ENCODE results near the gene PTPRM.

Gene PTPRM

GRCh38 chr18:8081872-8082553, 514.9 kb downstream of the PTPRM start:
- in situ Hi-C loops (cut with MboI; ENCODE audit: low sequenced_read_pairs) = loop anchor here (25.0 kb wide), 2 partner anchors 230 to 305 kb away; no protein-coding TSS in a partner anchor
- Histone ChIP-seq H3K4me1 (no peaks in the 10 kb centered on the region), H3K36me3 (replicated peaks) (no peaks in the 10 kb centered on the region), H3K27me3 (ENCODE audit: low read depth) (no peaks in the 10 kb centered on the region), H3K4me3 (no peak overlapping the region), H3K9me3 (no peaks in the 10 kb centered on the region)
- DNase-seq (ENCODE audit: low spot score in 2 of 2) = no peak

- no peaks in the 10 kb centered on the region for H3K4me1 ChIP-seq
- no peaks in the 10 kb centered on the region for H3K27me3 ChIP-seq (ENCODE audit: low read depth)
- H3K36me3 ChIP-seq (replicated peaks) = no peaks in the 10 kb centered on the region
- in situ Hi-C loops (cut with MboI; ENCODE audit: low sequenced_read_pairs) = loop anchor here (25.0 kb wide), 2 partner anchors 228 to 303 kb away; no protein-coding TSS in a partner anchor
- H3K9me3 ChIP-seq = no peaks in the 10 kb centered on the region
- DNase-seq (ENCODE audit: low spot score in 2 of 2) = peak; percentile 3 to 28
- no peak overlapping the region for H3K4me3 ChIP-seq
Observed at GRCh38 chr18:8084160-8084559, 517.0 kb downstream of the PTPRM start.

- H3K4me3 ChIP-seq = no peak overlapping the region
- H3K4me1 ChIP-seq = no peaks in the 10 kb centered on the region
- in situ Hi-C loops (cut with MboI; ENCODE audit: low sequenced_read_pairs) = loop anchor here (25.0 kb wide), 2 partner anchors 224 to 299 kb away; no protein-coding TSS in a partner anchor
- no peaks in the 10 kb centered on the region for H3K9me3 ChIP-seq
- H3K27me3 ChIP-seq (ENCODE audit: low read depth) = no peaks in the 10 kb centered on the region
- no peaks in the 10 kb centered on the region for H3K36me3 ChIP-seq (replicated peaks)
- DNase-seq (ENCODE audit: low spot score in 2 of 2) = no peak
Observed at GRCh38 chr18:8088626-8089025, 521.5 kb downstream of the PTPRM start.

- no peaks in the 10 kb centered on the region for H3K27me3 ChIP-seq (ENCODE audit: low read depth)
- no peak overlapping the region for H3K4me3 ChIP-seq
- no peaks in the 10 kb centered on the region for H3K9me3 ChIP-seq
- in situ Hi-C loops (cut with MboI; ENCODE audit: low sequenced_read_pairs) = loop anchor here (25.0 kb wide), 2 partner anchors 221 to 296 kb away; no protein-coding TSS in a partner anchor
- H3K4me1 ChIP-seq = no peaks in the 10 kb centered on the region
- DNase-seq (ENCODE audit: low spot score in 2 of 2) = no peak
- H3K36me3 ChIP-seq (replicated peaks) = no peaks in the 10 kb centered on the region
Observed at GRCh38 chr18:8091035-8091434, 523.9 kb downstream of the PTPRM start.

GRCh38 chr18:8095947-8096570, 528.9 kb downstream of the PTPRM start:
- no peaks in the 10 kb centered on the region for H3K9me3 ChIP-seq
- H3K27me3 ChIP-seq (ENCODE audit: low read depth) = no peaks in the 10 kb centered on the region
- H3K4me3 ChIP-seq = no peak overlapping the region
- in situ Hi-C loops (cut with MboI; ENCODE audit: low sequenced_read_pairs) = loop anchor here (25.0 kb wide), 2 partner anchors 216 to 291 kb away; no protein-coding TSS in a partner anchor
- no peaks in the 10 kb centered on the region for H3K4me1 ChIP-seq
- DNase-seq (ENCODE audit: low spot score in 2 of 2) = no peak
- no peaks in the 10 kb centered on the region for H3K36me3 ChIP-seq (replicated peaks)

GRCh38 chr18:8097399-8097798, 530.3 kb downstream of the PTPRM start:
- Histone ChIP-seq H3K36me3 (replicated peaks) (no peaks in the 10 kb centered on the region), H3K9me3 (no peaks in the 10 kb centered on the region), H3K4me3 (no peak overlapping the region), H3K4me1 (no peaks in the 10 kb centered on the region), H3K27me3 (ENCODE audit: low read depth) (no peaks in the 10 kb centered on the region)
- no peak for DNase-seq (ENCODE audit: low spot score in 2 of 2)
- in situ Hi-C loops (cut with MboI; ENCODE audit: low sequenced_read_pairs) = loop anchor here (25.0 kb wide), 2 partner anchors 215 to 290 kb away; no protein-coding TSS in a partner anchor

GRCh38 chr18:8097927-8098326, 530.8 kb downstream of the PTPRM start:
- Histone ChIP-seq H3K36me3 (replicated peaks) (no peaks in the 10 kb centered on the region), H3K4me3 (no peak overlapping the region), H3K4me1 (no peaks in the 10 kb centered on the region), H3K9me3 (no peaks in the 10 kb centered on the region; the same call in 1 of the 2 replicates), H3K27me3 (ENCODE audit: low read depth) (no peaks in the 10 kb centered on the region)
- in situ Hi-C loops (cut with MboI; ENCODE audit: low sequenced_read_pairs) = loop anchor here (25.0 kb wide), 2 partner anchors 214 to 289 kb away; no protein-coding TSS in a partner anchor
- DNase-seq (ENCODE audit: low spot score in 2 of 2) = no peak

- H3K27me3 ChIP-seq (ENCODE audit: low read depth) = no peaks in the 10 kb centered on the region
- H3K4me1 ChIP-seq = no peaks in the 10 kb centered on the region
- no peaks in the 10 kb centered on the region; the same call in 1 of the 2 replicates for H3K9me3 ChIP-seq
- no peak for DNase-seq (ENCODE audit: low spot score in 2 of 2)
- H3K36me3 ChIP-seq (replicated peaks) = no peaks in the 10 kb centered on the region
- in situ Hi-C loops (cut with MboI; ENCODE audit: low sequenced_read_pairs) = no loop called here
- H3K4me3 ChIP-seq = no peak overlapping the region
Observed at GRCh38 chr18:8106603-8107002, 539.5 kb downstream of the PTPRM start.

GRCh38 chr18:8107426-8107825, 540.3 kb downstream of the PTPRM start:
- no peak for DNase-seq (ENCODE audit: low spot score in 2 of 2)
- no peaks in the 10 kb centered on the region; the same call in 1 of the 2 replicates for H3K9me3 ChIP-seq
- no peaks in the 10 kb centered on the region for H3K4me1 ChIP-seq
- H3K27me3 ChIP-seq (ENCODE audit: low read depth) = no peaks in the 10 kb centered on the region
- no peaks in the 10 kb centered on the region for H3K36me3 ChIP-seq (replicated peaks)
- no peak overlapping the region for H3K4me3 ChIP-seq
- in situ Hi-C loops (cut with MboI; ENCODE audit: low sequenced_read_pairs) = no loop called here

- H3K4me1 ChIP-seq = no peaks in the 10 kb centered on the region
- in situ Hi-C loops (cut with MboI; ENCODE audit: low sequenced_read_pairs) = loop anchor here (10.0 kb wide), 1 partner anchor 60 kb away; no protein-coding TSS in a partner anchor
- no peaks in the 10 kb centered on the region for H3K27me3 ChIP-seq (ENCODE audit: low read depth)
- no peaks in the 10 kb centered on the region for H3K36me3 ChIP-seq (replicated peaks)
- no peak overlapping the region for H3K4me3 ChIP-seq
- no peak for DNase-seq (ENCODE audit: low spot score in 2 of 2)
- H3K9me3 ChIP-seq = no peaks in the 10 kb centered on the region
Observed at GRCh38 chr18:8114480-8114879, 547.4 kb downstream of the PTPRM start.

GRCh38 chr18:8116341-8117005, 549.4 kb downstream of the PTPRM start:
- no peaks in the 10 kb centered on the region for H3K4me1 ChIP-seq
- in situ Hi-C loops (cut with MboI; ENCODE audit: low sequenced_read_pairs) = loop anchor here (10.0 kb wide), 1 partner anchor 58 kb away; no protein-coding TSS in a partner anchor
- no peak overlapping the region for H3K4me3 ChIP-seq
- H3K27me3 ChIP-seq (ENCODE audit: low read depth) = no peaks in the 10 kb centered on the region
- no peaks in the 10 kb centered on the region for H3K36me3 ChIP-seq (replicated peaks)
- no peaks in the 10 kb centered on the region for H3K9me3 ChIP-seq
- DNase-seq (ENCODE audit: low spot score in 2 of 2) = no peak

- no peak overlapping the region for H3K4me3 ChIP-seq
- no peak for DNase-seq (ENCODE audit: low spot score in 2 of 2)
- no peaks in the 10 kb centered on the region for H3K9me3 ChIP-seq
- no peaks in the 10 kb centered on the region for H3K36me3 ChIP-seq (replicated peaks)
- H3K27me3 ChIP-seq (ENCODE audit: low read depth) = no peaks in the 10 kb centered on the region
- in situ Hi-C loops (cut with MboI; ENCODE audit: low sequenced_read_pairs) = loop anchor here (10.0 kb wide), 1 partner anchor 58 kb away; no protein-coding TSS in a partner anchor
- no peaks in the 10 kb centered on the region for H3K4me1 ChIP-seq
Observed at GRCh38 chr18:8117006-8117371, 549.9 kb downstream of the PTPRM start.

GRCh38 chr18:8121101-8121500, 554.0 kb downstream of the PTPRM start:
- DNase-seq (ENCODE audit: low spot score in 2 of 2) = no peak
- in situ Hi-C loops (cut with MboI; ENCODE audit: low sequenced_read_pairs) = no loop called here
- H3K27me3 ChIP-seq (ENCODE audit: low read depth) = no peaks in the 10 kb centered on the region
- H3K4me1 ChIP-seq = no peaks in the 10 kb centered on the region
- H3K36me3 ChIP-seq (replicated peaks) = no peaks in the 10 kb centered on the region
- H3K4me3 ChIP-seq = no peak overlapping the region
- no peaks in the 10 kb centered on the region for H3K9me3 ChIP-seq

All from HAP-1 (cell line).